K562 (cell line): ENCODE results near the gene ANP32B. TPM values are rescaled to one million over a fixed set of nuclear protein-coding genes. Genes with fewer than 3 reads are reported as not detected.

Source experiments
- BACH1 ChIP-seq: fragments of 200-800 bp; sonication (Bioruptor generic); IDR thresholded peaks from 2 replicates; pipeline ENCODE4 v1.6.1; 2016; ENCODE audit warnings: missing genetic modification characterization, missing compliant biosample characterization
- DIDO1 ChIP-seq: fragments of 450-650 bp; IDR thresholded peaks from 2 replicates; pipeline ENCODE4 v1.6.1; 2016; ENCODE audit warnings: low read depth, missing biosample characterization, missing genetic modification characterization
- E2F6 ChIP-seq, 2 experiments: IDR thresholded peaks; 2 replicates each; pipeline ENCODE4 v1.6.1; 2011; ENCODE audit warnings: borderline replicate concordance in 1 of 2, control low read depth in 1 of 2, low read depth in 1 of 2, low read length in 1 of 2, mild to moderate bottlenecking in 1 of 2, mixed read lengths in 1 of 2, moderate library complexity in 1 of 2; ENCODE audit not compliant: insufficient read depth in 1 of 2, insufficient read length in 1 of 2, poor library complexity in 1 of 2, severe bottlenecking in 1 of 2; ENCODE audit errors: extremely low read depth in 1 of 2
- EHMT2 ChIP-seq: fragments of 450-650 bp; IDR thresholded peaks from 2 replicates; pipeline ENCODE4 v1.6.1; 2018; ENCODE audit warnings: antibody characterized with exemption
- FOXJ3 ChIP-seq: sonication (generic); formaldehyde crosslinking; IDR thresholded peaks from 2 replicates; pipeline ENCODE4 v1.4.0; 2020; ENCODE audit warnings: mild to moderate bottlenecking, missing genetic modification reagents
- GABPA ChIP-seq: fragments of 200-800 bp; sonication (Bioruptor generic); conservative IDR thresholded peaks from 2 replicates; pipeline ENCODE4 v1.6.1; 2016; ENCODE audit warnings: low read depth, missing genetic modification characterization, missing compliant biosample characterization
- GTF2A2 ChIP-seq: IDR thresholded peaks from 2 replicates; pipeline ENCODE4 v1.6.1; 2016; ENCODE audit warnings: mild to moderate bottlenecking, missing genetic modification characterization, missing compliant biosample characterization
- L3MBTL2 ChIP-seq: fragments of 450-650 bp; IDR thresholded peaks from 2 replicates; pipeline ENCODE4 v1.6.1; 2016; ENCODE audit warnings: mild to moderate bottlenecking, moderate library complexity
- NKRF ChIP-seq: fragments of 450-650 bp; IDR thresholded peaks from 2 replicates; pipeline ENCODE4 v1.6.1; 2016; ENCODE audit warnings: borderline replicate concordance
- PTRF ChIP-seq: fragments of 450-650 bp; IDR thresholded peaks from 2 replicates; pipeline ENCODE4 v1.6.1; 2016; ENCODE audit warnings: mild to moderate bottlenecking, missing genetic modification characterization, missing compliant biosample characterization
- RBM25 ChIP-seq: fragments of 200-400 bp; formaldehyde crosslinking; IDR thresholded peaks from 2 replicates; pipeline ENCODE4 v1.6.1; 2018; ENCODE audit warnings: low read length, low read depth, moderate library complexity; ENCODE audit not compliant: severe bottlenecking
- RNF2 ChIP-seq: sonication (generic); IDR thresholded peaks from 2 replicates; pipeline ENCODE4 v1.6.1; 2016
- SPI1 ChIP-seq: IDR thresholded peaks from 2 replicates; pipeline ENCODE4 v1.6.1; 2011; ENCODE audit warnings: low read depth, low read length, control low read depth, borderline replicate concordance
- TRIM24 ChIP-seq, 2 experiments: fragments of 450-650 bp; IDR thresholded peaks; 2 replicates each; pipeline ENCODE4 v1.6.1; 2016
- ZNF263 ChIP-seq: sonication (generic); formaldehyde crosslinking; IDR thresholded peaks from 2 replicates; pipeline ENCODE4 v1.8.0; 2022; ENCODE audit warnings: mild to moderate bottlenecking, missing genetic modification reagents, borderline replicate concordance
- ZNF449 ChIP-seq: fragments of 250-450 bp; sonication (Bioruptor Pico); IDR thresholded peaks from 2 replicates; pipeline ENCODE4 v1.8.0; 2022; ENCODE audit warnings: moderate library complexity, mild to moderate bottlenecking, inconsistent platforms
- ZNF76 ChIP-seq: fragments of 250-450 bp; sonication (Bioruptor Pico); IDR thresholded peaks from 2 replicates; pipeline ENCODE4 v1.4.0; 2020; ENCODE audit warnings: mild to moderate bottlenecking, moderate library complexity, borderline replicate concordance
- polyA plus RNA-seq, 8 experiments: library from polyadenylated mRNA; depleted of rRNA in 4 of 8; stranded (reverse) in 5 of 8; unstranded in 3 of 8; fragments of >200 nt; fragmentation: Nextera tagmentation in 2 of 8; fragmentation: Illumina TruSeq in 1 of 8; extraction: Ambion mirVana in 2 of 8; extraction: Trizol in 1 of 8; gene quantifications; 2 replicates each; pipeline versions ENCODE4 v1.2.1 to v1.2.3, GENCODE V29; 2011 to 2014; ENCODE audit warnings: inconsistent platforms in 1 of 8, missing spikeins in 1 of 8
- total RNA-seq, 7 experiments: library from RNA; depleted of rRNA in 6 of 7; stranded (reverse); fragments of >200 nt in 6 of 7; fragmentation: Illumina TruSeq in 2 of 7; extraction: Trizol in 2 of 7; gene quantifications; 2 replicates each; pipeline versions ENCODE4 v1.2.1 to v1.2.3, GENCODE V29; 2011 to 2021; ENCODE audit warnings: low replicate concordance in 1 of 7
- TF ChIP-seq, protein P1 (sequence below), 2 experiments: fragments of 450-650 bp; IDR thresholded peaks; 2 replicates each; pipeline ENCODE4 v1.6.1; 2018; ENCODE audit warnings: mild to moderate bottlenecking in 2 of 2, low read depth in 1 of 2; ENCODE audit not compliant: partially characterized antibody in 2 of 2

The ANP32B gene
- total and polyA plus RNA-seq, 9 of the 15 experiments (the other 6 are each of a cell fraction or from before 2014, with no cell fraction given), result 68.9 to 815 (median 141) TPM

DNA sequence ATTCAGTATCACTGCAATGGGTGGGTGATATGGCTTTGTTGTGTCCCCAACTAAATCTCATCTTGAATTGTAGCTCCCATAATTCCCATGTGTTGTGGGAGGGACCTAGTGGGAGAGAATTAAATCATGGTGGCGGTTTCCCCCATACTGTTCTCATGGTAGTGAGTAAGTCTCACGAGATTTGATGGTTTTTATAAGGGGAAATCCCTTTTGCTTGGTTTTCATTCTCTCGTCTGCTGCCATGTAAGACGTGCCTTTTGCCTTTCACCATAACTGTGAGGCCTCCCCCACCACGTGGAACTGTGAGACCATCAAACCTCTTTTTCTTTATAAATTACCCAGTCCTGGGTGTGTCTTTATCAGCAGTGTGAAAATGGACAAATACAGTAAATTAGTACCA is 63.9 kb downstream of the ANP32B start (continued):
- TF ChIP-seq GABPA (tag) (no peak), ZNF263 (no peak), SPI1 (no peak), BACH1 (tag) (no peak), E2F6 (IDR thresholded peaks at IDR 0.05; ENCODE audit: borderline replicate concordance in 1 of 2, extremely low read depth in 1 of 2, insufficient read depth in 1 of 2, insufficient read length in 1 of 2, low read depth in 1 of 2, low read length in 1 of 2, poor library complexity in 1 of 2, severe bottlenecking in 1 of 2) (peak in 1 of 2 experiments; percentile 31), EHMT2 (peak; percentile 58; the same call in 1 of the 2 replicates), ZNF449 (CRISPR knock-in tag) (no peak), L3MBTL2 (peak; percentile 45; the same call in 1 of the 2 replicates), RNF2 (no peak), DIDO1 (0 out of 2 replicates have a peak, but pooled peaks have one; percentile 28), FOXJ3 (CRISPR knock-in tag) (no peak), GTF2A2 (tag) (no peak), RBM25 (peak; percentile 59), NKRF (peak; percentile 21; the same call in 1 of the 2 replicates), TRIM24 (IDR thresholded peaks at IDR 0.05) (0 out of 4 replicates have a peak, but pooled peaks of 1 of the 2 experiments have one; percentile 16), ZNF76 (no peak), PTRF (no peak)
- TF ChIP-seq, protein P1, sequence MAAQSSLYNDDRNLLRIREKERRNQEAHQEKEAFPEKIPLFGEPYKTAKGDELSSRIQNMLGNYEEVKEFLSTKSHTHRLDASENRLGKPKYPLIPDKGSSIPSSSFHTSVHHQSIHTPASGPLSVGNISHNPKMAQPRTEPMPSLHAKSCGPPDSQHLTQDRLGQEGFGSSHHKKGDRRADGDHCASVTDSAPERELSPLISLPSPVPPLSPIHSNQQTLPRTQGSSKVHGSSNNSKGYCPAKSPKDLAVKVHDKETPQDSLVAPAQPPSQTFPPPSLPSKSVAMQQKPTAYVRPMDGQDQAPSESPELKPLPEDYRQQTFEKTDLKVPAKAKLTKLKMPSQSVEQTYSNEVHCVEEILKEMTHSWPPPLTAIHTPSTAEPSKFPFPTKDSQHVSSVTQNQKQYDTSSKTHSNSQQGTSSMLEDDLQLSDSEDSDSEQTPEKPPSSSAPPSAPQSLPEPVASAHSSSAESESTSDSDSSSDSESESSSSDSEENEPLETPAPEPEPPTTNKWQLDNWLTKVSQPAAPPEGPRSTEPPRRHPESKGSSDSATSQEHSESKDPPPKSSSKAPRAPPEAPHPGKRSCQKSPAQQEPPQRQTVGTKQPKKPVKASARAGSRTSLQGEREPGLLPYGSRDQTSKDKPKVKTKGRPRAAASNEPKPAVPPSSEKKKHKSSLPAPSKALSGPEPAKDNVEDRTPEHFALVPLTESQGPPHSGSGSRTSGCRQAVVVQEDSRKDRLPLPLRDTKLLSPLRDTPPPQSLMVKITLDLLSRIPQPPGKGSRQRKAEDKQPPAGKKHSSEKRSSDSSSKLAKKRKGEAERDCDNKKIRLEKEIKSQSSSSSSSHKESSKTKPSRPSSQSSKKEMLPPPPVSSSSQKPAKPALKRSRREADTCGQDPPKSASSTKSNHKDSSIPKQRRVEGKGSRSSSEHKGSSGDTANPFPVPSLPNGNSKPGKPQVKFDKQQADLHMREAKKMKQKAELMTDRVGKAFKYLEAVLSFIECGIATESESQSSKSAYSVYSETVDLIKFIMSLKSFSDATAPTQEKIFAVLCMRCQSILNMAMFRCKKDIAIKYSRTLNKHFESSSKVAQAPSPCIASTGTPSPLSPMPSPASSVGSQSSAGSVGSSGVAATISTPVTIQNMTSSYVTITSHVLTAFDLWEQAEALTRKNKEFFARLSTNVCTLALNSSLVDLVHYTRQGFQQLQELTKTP (IDR thresholded peaks at IDR 0.05; ENCODE audit: low read depth in 1 of 2, partially characterized antibody in 2 of 2), result peak in 1 of 2 experiments; percentile 45
